Measurements from ENCODE around the gene RFX3. TPM values are rescaled to one million over a fixed set of nuclear protein-coding genes. Genes with fewer than 3 reads are reported as not detected.

The RFX3 gene
- total RNA-seq, 1 experiment from 2014 or later: 7.4 TPM

DNA sequence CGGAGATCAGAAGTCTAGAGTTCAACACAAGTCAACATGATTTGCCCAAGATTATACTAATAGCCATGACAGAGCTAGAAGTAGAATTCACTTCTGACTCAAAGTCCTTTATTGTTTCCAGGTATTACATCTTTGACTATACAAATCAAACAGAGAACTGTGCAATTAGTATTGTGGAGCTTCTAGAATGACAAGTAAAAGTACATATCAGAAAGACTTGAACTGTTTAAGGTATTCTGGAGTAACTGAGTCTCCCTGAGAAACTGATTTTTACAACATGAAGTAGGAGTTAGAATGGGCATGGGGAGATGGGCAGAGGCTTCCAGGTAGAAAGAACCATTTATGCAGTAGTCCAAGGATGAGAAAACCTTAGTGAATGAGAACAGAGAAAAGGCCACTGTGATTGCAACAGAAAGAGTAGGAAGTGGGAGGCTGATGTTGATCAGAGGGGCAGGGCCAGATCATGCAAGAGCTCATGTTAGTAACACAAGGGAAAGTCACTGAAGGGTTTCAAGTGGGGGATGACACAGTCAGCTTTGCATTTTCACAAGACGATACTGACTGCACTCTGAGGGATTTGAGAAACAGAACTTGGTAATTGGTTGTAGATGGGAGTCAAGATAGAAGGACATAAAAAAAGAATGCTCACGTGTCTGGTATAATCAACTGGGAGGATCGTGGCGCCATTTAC, 280.7 kb downstream of the RFX3 start:
- BruUV-seq (replicated peaks): no TSS peak
- H3K4me1 ChIP-seq (ENCODE audit: insufficient read depth, low read length, poor library complexity, severe bottlenecking): peaks cover 6% of the 10 kb centered on the region
- no peak overlapping the region for H3K27ac ChIP-seq (ENCODE audit: low read depth, low read length, poor library complexity, severe bottlenecking)
- ChIA-PET CTCF (no interaction called here), POLR2A (ENCODE audit: low non-redundant PET) (no interaction called here)
- no peaks in the 10 kb centered on the region for H3K27me3 ChIP-seq (replicated peaks; ENCODE audit: insufficient read depth, low read depth, low read length, poor library complexity)
- TF ChIP-seq, protein P1, sequence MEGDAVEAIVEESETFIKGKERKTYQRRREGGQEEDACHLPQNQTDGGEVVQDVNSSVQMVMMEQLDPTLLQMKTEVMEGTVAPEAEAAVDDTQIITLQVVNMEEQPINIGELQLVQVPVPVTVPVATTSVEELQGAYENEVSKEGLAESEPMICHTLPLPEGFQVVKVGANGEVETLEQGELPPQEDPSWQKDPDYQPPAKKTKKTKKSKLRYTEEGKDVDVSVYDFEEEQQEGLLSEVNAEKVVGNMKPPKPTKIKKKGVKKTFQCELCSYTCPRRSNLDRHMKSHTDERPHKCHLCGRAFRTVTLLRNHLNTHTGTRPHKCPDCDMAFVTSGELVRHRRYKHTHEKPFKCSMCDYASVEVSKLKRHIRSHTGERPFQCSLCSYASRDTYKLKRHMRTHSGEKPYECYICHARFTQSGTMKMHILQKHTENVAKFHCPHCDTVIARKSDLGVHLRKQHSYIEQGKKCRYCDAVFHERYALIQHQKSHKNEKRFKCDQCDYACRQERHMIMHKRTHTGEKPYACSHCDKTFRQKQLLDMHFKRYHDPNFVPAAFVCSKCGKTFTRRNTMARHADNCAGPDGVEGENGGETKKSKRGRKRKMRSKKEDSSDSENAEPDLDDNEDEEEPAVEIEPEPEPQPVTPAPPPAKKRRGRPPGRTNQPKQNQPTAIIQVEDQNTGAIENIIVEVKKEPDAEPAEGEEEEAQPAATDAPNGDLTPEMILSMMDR (conservative IDR thresholded peaks at IDR 0.05; ENCODE audit: low read depth, low read length): no peak
- no peak for TF ChIP-seq EZH2 (IDR thresholded peaks at IDR 0.05; ENCODE audit: borderline replicate concordance, low read depth, low read length, poor library complexity, severe bottlenecking)
- no peaks in the 10 kb centered on the region for H3K36me3 ChIP-seq (ENCODE audit: insufficient read depth, low read length, poor library complexity, severe bottlenecking)
- H3K9me3 ChIP-seq (ENCODE audit: low read depth, low read length, poor library complexity, severe bottlenecking): no peaks in the 10 kb centered on the region
- intact Hi-C loops (cut with micrococcal nuclease; ENCODE audit: unreplicated experiment): no loop called here
- DNase-seq (ENCODE audit: low spot score): no peak
- H3K4me3 ChIP-seq (ENCODE audit: low read depth, low read length, poor library complexity, severe bottlenecking): no peak overlapping the region

DNA sequence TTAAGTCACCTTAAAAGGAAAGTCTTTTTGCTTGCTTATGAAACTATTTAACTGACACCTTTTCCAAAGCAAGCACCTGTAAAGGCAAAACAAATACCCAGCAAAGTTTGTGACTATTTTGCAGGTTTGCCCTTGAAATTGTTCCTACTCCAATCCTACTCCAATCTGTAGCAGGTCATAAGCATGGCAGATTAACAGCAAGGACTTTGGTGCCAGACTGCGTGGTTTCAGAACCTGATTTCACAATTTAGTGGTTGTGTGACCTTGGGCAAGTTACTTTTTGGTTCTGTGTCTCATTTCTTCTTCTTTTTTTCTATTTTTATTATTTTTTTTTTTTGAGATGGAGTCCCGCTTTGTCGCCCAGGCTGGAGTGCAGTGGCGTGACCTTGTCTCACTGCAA, 282.1 kb downstream of the RFX3 start:
- no peak for DNase-seq (ENCODE audit: low spot score)
- ChIA-PET CTCF (no interaction called here), POLR2A (ENCODE audit: low non-redundant PET) (no interaction called here)
- Histone ChIP-seq H3K27ac (ENCODE audit: low read depth, low read length, poor library complexity, severe bottlenecking) (no peak overlapping the region), H3K4me3 (ENCODE audit: low read depth, low read length, poor library complexity, severe bottlenecking) (no peak overlapping the region), H3K9me3 (ENCODE audit: low read depth, low read length, poor library complexity, severe bottlenecking) (no peaks in the 10 kb centered on the region), H3K36me3 (ENCODE audit: insufficient read depth, low read length, poor library complexity, severe bottlenecking) (no peaks in the 10 kb centered on the region), H3K4me1 (ENCODE audit: insufficient read depth, low read length, poor library complexity, severe bottlenecking) (peaks cover 6% of the 10 kb centered on the region), H3K27me3 (replicated peaks; ENCODE audit: insufficient read depth, low read depth, low read length, poor library complexity) (no peaks in the 10 kb centered on the region)
- no TSS peak for BruUV-seq (replicated peaks)
- intact Hi-C loops (cut with micrococcal nuclease; ENCODE audit: unreplicated experiment): no loop called here
- no peak for TF ChIP-seq EZH2 (IDR thresholded peaks at IDR 0.05; ENCODE audit: borderline replicate concordance, low read depth, low read length, poor library complexity, severe bottlenecking)
- TF ChIP-seq, protein P1 (conservative IDR thresholded peaks at IDR 0.05; ENCODE audit: low read depth, low read length): no peak

DNA sequence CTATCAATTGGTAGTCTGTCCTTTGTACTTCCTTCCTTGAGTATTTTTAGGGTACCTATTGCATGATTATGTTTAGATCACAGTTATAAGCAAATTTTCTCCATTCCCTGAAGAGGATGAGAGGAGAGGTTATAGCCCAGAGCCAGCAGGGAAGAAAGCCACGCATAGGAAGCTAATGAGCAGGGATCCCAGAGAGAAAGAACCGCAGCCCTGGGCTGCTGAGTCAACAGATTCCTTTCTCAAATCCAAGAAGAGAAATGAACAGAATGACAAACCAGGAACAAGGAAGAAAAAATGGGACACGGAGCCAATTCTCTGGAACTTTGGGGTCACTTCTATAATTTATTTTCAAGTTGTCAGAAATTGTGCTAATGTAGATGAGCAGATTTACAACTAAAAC, 284.5 kb downstream of the RFX3 start:
- TF ChIP-seq EZH2 (IDR thresholded peaks at IDR 0.05; ENCODE audit: borderline replicate concordance, low read depth, low read length, poor library complexity, severe bottlenecking): no peak
- TF ChIP-seq, protein P1 (conservative IDR thresholded peaks at IDR 0.05; ENCODE audit: low read depth, low read length): no peak
- intact Hi-C loops (cut with micrococcal nuclease; ENCODE audit: unreplicated experiment): no loop called here
- Histone ChIP-seq H3K4me1 (ENCODE audit: insufficient read depth, low read length, poor library complexity, severe bottlenecking) (peaks cover 6% of the 10 kb centered on the region), H3K27me3 (replicated peaks; ENCODE audit: insufficient read depth, low read depth, low read length, poor library complexity) (no peaks in the 10 kb centered on the region), H3K9me3 (ENCODE audit: low read depth, low read length, poor library complexity, severe bottlenecking) (no peaks in the 10 kb centered on the region), H3K27ac (ENCODE audit: low read depth, low read length, poor library complexity, severe bottlenecking) (no peak overlapping the region), H3K4me3 (ENCODE audit: low read depth, low read length, poor library complexity, severe bottlenecking) (no peak overlapping the region), H3K36me3 (ENCODE audit: insufficient read depth, low read length, poor library complexity, severe bottlenecking) (no peaks in the 10 kb centered on the region)
- no TSS peak for BruUV-seq (replicated peaks)
- POLR2A ChIA-PET (ENCODE audit: low non-redundant PET): no interaction called here
- CTCF ChIA-PET: interaction anchor here (0.6 to 1.3 kb wide), 10 partner anchors 9 to 1125 kb away, joined by 3 to 29 read pairs (median 4); no protein-coding TSS in a partner anchor
- peak; percentile 8 for DNase-seq (ENCODE audit: low spot score)
